HT1080 (cell line): ENCODE measurements around the gene CRNKL1. TPM values are rescaled to one million over a fixed set of nuclear protein-coding genes. Genes with fewer than 3 reads are reported as not detected.
A peak's percentile ranks its signal among the peaks of the same experiment; 100 is the strongest.
"Not testable (repeated sequence)": the region's sequence is repeated elsewhere in the genome, so short reads cannot be mapped to it uniquely, and the experiment has no call there.

Experiments
- DNase-seq: peaks from one replicate; pipeline ENCODE4 v3.0.0-alpha.2; 2015; ENCODE audit warnings: low read depth
- total RNA-seq: library from RNA; depleted of rRNA; stranded (reverse); fragments of >200 nt; shearing (Covaris generic); gene quantifications from 2 replicates; pipeline ENCODE4 v1.2.3, GENCODE V29; 2014

CRNKL1 gene
- total RNA-seq, 1 experiment from 2014 or later: 23.3 TPM

DNA sequence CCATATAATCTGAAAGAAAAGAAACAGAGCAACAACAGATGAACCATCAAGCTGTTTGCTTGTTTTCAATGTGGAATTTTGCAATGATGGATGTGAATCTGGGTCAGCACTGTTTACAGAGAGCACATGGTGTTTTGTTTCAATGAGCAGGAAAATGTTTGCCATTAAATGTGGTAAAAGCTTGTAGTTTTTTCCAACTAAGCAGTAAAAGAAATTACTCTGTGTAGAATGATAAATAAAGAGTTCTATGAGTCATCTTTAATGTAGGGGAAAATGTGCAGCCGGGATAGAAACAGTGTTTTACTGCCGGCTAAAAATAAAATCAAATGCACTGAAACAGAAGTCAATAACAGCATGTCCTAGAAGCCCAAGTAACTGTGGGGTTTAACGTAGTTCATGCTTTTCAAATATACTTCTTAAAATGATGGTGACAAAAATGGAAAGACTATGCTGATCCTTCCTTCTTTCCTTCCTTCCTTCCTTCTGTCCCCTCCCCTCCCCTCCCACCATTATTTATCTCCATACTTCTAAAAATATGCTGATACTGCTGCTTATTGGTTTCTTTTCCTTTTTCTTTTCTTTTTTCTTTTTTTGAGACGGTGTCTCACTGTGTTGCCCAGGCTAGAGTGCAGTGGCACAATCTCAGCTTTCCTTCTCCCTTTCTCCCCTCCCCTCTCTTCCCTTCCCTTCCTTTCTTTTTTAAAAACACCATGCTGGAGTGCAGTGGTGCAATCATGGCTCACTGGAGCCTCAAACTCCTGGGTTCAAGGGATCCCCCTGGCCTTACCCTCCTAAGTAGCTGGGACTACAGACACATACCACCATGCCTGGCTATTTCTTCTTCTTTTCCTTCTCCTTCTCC lies 41.4 kb downstream of the CRNKL1 start:
- no peak for DNase-seq

DNA sequence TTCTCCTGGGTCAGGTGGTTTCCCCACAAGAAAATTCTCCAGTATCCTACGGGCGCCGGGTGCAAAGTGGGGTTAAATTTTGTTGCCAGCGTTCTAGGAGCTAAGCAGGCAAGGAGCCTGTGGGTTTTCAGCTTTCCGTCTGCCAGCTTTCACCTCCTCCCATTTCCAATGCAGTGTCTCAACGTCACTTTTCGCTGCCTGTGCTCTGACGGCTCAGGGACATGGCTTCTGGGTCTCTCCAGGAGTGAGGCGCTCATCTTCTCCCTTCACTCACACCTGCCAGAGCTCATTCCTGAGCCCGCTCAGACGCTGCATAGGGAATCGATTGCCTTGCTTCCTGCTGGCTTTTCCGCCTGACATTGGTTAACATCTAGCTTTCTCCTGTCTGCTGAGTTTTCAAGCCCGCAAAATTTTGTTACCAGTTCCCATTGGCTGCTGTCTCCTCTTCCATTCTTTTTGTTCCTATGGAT lies 42.4 kb downstream of the CRNKL1 start:
- no peak for DNase-seq

GRCh38 chr20:20005342-20005741 lies 46.9 kb downstream of the CRNKL1 start:
- no peak for DNase-seq

DNA sequence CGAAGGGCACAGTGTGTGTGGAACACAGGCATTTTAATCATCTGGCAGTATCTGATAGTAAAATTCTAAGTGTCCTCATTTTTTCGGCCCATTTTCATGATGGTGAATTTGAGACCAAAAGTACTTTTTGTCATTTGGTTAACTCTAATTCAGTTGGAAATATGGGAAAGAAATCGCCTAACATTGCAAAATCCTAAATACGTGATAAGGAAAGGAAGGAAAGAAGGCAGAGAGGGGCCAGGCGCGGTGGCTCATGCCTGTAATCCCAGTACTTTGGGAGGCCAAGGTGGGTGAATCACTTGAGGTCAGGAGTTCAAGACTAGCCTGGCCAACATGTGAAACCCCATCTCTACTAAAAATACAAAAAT lies 48.3 kb downstream of the CRNKL1 start:
- not testable (repeated sequence) for DNase-seq

DNA sequence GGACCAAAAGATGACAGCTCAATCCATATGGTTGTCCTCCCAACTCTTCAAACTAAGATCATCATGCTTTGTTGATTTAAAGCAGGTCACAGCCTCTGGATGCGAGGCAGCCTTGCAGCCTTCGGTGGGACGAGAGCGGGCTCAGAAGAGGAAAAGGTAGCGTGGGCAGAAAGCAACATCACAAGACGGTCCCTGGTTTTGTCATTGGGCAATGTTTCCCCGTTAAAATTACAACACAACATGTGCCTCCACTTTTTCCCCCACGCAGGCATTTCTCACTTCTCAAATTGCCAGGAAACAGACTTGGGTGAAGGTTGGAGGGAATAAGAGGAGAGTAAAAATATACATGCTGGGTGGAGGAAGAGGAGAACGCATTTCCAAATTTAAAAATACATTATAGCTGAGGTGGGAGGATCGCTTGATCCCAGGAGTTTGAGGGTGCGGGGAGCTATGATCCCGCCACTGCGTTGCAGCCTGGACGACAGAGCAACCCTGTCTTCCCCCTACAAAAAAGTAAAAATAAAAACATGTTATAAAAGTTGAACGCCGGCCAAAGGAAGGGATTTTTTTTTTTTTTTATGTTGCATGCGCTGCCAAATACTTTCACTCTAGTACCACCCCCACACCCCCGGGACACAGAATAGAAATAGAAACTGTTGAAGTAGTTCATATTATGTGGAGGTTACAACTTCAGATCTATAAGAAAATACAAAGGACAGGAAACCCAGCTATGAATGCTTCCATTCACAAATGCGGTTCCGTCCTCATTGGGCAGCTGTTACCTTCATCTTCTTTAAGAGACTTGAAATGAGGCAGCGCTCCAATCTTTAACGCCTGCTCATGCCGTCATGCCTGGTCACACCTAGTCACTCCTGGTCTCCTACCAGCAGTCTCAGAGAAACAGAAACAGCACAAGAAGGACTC lies 49.0 kb downstream of the CRNKL1 start:
- no peak for DNase-seq

DNA sequence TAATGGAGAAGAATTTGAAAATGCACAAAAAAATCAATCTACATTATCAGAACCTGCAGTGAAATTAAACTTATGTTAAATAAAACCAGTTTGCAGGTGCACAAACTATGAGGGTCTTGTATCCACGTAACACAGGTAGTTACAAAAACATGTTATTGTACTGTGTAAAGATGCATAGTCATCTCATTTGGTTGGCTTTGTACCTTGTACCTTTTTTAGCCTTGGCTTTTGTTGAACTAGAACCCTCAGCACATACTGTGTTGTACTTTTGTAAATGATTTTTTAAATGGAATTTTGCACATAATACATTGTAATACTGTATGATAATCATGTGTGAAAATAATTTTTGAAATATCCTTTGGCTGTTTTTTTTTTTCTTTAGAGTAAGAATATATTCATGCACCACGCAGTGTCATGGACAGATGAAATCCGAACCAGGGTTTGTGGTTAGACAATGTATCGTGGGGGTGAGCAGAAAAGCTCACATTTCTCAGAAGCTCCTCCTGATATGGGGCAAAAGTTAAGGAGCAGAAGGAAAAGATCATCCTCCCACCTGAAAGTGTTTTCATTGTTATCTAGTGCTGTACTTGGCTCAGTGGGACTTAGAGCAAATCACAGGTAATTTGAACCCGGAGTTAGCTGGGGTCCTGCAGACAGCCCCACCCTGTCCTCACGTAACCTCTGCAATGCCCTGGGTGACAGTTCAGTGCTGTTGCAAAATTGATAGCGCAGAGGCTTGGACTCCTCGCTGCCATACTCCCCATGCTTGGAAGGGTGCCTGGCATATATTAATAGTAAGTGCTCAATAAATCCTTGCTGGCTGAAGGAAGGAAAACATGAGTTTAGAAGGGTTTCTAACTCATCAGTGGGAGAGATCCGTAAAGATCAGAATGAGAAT lies 49.9 kb downstream of the CRNKL1 start:
- no peak for DNase-seq

- no peak for DNase-seq
These were observed 51.9 kb downstream of the CRNKL1 start for GRCh38 chr20:20000211-20000968.

DNA sequence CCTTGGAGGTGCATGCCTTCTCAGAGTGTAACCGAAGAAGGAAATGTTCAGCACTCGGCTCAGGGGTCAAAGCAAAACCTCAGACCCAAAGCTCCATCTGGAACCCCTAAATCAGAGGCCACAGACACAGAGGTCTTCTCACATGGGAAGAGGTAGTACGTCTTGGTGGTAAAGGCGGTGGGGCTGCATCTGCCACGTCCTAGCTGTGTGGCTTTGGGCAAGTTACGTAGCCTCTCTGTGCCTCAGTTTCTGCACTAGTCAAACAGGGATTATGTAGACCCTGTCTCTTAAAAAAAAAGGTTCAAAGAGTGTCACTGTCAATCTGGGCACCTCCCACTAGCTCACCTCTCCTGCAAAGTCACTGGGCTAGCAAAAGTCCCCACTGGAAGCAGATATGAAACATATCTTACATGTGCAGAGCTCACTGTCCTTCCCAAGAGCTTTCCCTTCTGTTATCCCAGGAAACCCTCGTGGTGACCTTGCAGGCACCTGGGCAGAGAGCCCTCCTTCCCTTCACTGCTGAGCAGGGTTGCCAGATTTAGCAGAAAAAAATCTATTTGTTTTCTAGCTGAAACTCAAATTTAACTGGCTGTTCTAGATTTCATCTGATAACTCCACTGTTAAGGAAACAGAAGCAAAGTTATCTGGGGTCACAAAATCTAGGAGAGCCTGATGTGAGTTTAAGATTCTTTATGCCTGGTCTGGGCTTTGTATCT lies 53.1 kb downstream of the CRNKL1 start:
- DNase-seq: no peak

GRCh38 chr20:19996917-19997316 lies 55.3 kb downstream of the CRNKL1 start:
- no peak for DNase-seq

DNA sequence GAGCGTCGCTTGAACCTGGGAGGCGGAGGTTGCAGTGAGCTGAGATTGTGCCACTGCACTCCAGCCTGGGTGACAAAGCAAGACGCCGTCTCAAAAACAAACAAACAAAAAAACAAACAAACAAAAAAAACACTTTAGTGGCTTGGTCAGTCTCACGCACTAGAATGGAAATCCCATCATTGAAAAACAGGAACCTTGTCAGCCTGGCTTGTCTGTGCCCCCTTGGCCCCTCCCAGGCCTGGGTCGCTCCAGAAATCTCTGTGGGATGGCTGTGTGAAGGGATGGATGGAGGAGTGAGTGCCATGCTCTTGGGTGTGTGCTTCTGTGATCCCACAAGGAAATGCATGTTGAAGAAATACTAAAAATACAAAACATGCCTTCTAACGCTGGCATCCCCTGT lies 56.0 kb downstream of the CRNKL1 start:
- DNase-seq: no peak

- DNase-seq: peak; percentile 70
These were observed 56.9 kb downstream of the CRNKL1 start for GRCh38 chr20:19995220-19995863.

DNA sequence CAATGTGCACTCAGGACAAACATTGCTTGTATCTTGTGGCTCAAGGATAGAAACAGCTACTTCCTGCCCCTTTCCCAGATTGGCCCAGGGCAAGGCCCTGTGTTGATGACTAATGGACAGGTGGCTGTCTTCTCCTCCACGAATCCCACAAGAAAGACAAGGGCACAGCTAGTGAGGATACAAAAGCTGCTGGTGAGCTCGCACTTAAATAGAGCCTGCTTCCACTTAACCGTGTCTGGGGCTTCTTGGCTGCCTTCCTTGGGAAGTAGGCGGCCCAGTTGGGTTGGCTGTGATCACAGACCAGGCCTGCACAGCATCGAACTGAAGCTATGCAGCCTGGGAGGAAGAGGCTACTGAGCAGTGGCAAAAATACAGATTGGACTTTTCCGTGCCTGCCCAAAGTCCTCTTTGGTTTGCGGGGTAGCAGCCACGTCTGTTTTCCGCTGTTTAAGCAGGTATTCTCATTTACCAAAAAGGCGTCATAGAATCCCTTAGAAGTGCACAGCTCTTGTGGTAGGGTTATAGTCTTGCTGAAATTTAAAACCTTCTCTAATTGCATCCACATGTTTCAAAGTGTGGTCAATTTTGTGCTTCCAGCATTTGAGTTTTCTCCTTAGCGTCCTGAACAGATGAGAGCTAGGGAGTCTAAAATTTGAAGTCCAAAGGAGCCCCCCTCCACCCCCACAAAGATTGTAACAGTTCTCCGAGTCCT lies 58.2 kb downstream of the CRNKL1 start:
- peak; percentile 95 for DNase-seq

DNA sequence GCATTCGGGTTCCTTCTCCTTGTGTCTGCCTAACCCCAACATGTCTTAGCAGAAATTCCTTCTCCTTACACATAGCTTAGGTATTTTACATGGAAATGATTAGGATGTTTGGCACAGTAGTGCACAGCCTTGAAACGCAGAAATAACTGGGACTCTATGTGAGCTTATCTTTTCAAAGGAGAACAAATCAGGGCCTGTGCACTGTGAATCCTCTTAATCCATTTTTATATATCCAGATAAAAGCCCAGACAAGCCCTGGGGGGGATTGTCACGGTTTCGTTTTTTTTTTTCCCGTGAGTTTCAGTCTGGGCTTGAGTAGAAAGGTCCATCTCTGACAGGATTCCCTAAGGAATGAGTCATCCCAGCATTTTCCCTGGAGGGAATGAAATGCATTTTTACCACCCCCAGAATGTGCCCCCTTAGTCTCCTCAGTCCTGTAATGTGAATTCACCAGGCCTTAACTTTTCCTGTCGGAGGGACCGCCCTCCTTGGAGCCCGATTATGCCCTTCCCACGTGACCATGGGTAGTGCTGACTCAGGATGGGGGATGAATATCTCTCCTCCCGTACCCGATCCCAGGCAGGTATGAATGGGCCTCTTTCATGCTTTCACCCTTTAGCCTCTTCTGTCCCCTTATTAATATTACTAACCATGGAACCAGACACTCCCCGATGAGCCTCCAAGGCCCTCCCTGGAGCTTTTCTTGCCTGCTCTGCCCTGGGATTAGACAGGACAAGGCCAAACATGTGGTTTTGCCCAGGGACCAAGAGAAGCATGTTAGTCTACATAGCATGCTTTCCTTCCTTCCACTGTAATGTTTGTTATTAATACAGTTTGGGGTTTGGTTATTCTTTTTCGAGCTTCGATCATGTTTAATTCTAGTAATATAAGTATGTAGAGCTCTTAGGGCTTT lies 59.0 kb downstream of the CRNKL1 start:
- peak; percentile 99 for DNase-seq

DNA sequence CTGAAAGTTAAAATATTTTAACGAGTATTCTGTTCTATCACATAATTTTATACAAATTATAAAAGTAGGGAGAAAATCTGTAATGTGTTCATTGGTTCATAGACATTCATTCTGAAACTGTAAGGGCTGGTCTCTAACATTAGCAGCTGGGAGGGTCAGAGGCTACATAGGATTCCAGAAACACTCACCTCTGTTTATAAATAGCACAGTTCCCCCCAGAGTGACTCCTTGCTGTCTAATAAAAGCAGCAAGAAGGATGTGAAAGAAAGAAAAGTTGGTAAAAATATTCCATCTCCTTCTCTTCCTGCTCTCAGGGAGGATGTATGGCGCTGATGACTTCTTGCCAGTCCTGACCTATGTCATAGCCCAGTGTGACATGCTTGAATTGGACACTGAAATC lies 60.4 kb downstream of the CRNKL1 start:
- DNase-seq: peak; percentile 49

GRCh38 chr20:19991308-19991707 lies 61.0 kb downstream of the CRNKL1 start:
- DNase-seq: no peak

DNA sequence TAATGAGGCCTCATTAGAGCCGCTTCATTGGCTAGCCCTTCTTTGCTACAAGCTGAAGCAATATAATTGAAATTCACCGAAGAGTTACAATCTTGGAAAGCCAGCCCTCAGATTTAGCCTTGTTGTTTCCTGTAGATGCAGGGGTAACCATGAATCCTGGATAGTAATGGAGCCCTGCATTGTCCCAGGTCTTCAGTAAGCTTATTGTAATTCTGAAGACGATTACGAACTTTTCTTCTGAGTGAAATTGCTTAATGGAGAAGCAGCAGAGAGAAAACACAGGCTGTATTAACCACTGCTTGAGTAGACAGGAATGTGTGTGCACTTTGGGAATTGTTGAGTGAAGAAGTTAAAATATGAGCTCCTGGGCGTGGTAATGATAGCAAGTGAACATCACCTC lies 61.4 kb downstream of the CRNKL1 start:
- DNase-seq: no peak

DNA sequence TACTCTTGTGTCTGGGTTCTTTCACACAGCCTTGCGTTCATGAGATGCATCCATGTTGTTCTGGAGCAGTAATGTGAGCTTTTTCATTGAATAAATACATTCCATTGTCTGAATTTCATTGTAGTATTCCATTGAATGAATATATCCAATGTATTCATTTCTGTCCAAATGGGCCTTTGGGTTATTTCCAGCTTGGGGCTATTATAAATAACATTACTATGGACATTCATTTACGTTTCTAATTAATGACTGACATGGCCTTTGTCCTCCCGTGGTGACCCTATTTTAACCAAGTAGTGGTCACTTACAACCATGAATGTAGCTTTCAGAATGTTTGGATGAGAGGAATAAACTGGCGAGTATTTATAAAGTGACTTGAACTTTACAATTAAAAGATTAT lies 65.2 kb downstream of the CRNKL1 start:
- DNase-seq: no peak

DNA sequence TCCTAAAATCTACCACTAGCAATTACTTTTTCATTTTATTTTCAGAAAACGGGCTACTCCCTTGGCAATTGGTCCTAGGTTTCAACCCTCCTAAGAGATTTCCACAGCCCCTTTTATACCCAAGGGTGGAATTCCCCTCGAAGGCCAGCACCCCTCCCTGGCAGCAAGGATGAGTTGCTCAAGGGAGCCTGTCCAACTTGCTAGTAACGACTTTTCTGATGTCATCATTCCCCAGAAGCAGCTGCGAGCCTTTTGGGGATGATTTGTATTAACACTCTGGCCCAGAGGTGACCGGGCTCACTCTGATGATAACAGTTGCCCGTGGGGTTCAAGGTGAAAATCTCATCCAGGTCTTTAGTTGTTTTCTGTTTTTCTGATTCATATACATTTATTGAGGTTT lies 65.8 kb downstream of the CRNKL1 start:
- DNase-seq: no peak
